Epithelial cell of proximal tubule (primary cell): ENCODE measurements around the gene HDAC1. TPM values are rescaled to one million over a fixed set of nuclear protein-coding genes. Genes with fewer than 3 reads are reported as not detected.

Experiments used
- DNase-seq: peaks from one replicate; pipeline ENCODE4 v3.0.0-alpha.2; 2011; ENCODE audit warnings: low read depth
- H3K4me3 ChIP-seq: 2 replicates; pipeline ENCODE4 v1.5.1; 2011; ENCODE audit warnings: low read depth, mild to moderate bottlenecking, low read length
- CTCF ChIP-seq: conservative IDR thresholded peaks from 2 replicates; pipeline ENCODE4 v1.5.1; 2012; ENCODE audit warnings: low read depth, mild to moderate bottlenecking, low read length
- total RNA-seq: library from RNA; depleted of rRNA; stranded (reverse); fragments of >200 nt; gene quantifications from 2 replicates; pipeline ENCODE4 v1.2.3, GENCODE V29; 2015

Gene HDAC1
- total RNA-seq, 1 donor from 2014 or later = 117 TPM

- DNase-seq = no peak
- TF ChIP-seq CTCF = no peak
- H3K4me3 ChIP-seq = no peak overlapping the region
These were observed 50.1 kb downstream of the HDAC1 start for GRCh38 chr1:32341971-32342370.

GRCh38 chr1:32342704-32343103 is 50.8 kb downstream of the HDAC1 start:
- no peak for TF ChIP-seq CTCF
- H3K4me3 ChIP-seq = no peak overlapping the region
- no peak for DNase-seq

DNA sequence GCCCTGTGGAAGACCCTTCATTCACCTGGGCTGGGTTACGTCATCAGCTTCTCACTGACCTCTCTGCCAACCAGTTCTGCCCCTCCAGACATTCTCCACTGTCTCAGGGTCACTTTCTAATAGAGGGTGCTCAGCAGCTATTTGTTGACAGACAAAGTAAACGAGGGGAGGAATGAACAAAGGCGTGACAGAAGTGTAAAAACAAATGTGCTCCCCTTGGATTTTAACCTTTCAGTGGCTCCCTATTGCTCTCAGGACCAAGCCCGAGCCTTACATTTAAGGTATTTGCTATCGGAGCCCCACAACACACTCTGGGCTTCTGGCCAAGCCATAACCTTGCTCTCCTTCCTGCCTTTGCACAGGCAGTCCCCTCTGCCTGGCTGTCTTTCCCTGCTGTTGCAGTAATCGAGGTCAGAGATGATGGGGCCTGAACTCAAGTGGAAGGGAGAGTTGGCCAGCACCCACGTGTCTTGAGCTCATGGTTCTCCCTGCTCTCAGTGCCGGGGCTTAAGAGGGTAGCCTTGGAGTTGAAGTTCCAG is 53.5 kb downstream of the HDAC1 start:
- H3K4me3 ChIP-seq = no peak overlapping the region
- no peak for TF ChIP-seq CTCF
- no peak for DNase-seq

GRCh38 chr1:32346532-32347157 is 54.8 kb downstream of the HDAC1 start:
- DNase-seq = no peak
- no peak overlapping the region for H3K4me3 ChIP-seq
- TF ChIP-seq CTCF = no peak

DNA sequence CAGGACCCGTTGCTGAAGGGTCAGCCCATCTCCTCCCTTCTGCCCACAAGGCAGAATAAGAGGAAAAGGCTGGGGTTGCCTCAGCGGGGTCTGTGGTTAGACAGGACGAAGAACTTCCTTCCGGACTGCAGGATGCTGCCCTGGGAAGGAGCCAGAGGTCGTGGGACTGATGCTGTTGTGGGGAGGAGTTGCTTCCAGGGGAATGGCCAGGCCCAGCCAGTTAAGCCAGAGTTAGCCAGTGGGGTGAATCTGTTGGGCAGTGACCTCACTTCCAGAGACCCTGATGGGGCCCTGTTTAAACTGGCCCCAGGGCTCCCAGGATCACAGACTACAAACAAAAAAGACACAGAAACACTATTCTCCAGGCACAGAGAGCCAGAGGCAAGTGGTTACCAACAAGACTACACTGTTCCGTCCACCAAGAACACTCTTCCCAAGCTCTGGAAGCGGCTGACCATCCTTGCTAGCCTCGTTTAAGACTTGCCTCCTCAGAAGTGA is 57.4 kb downstream of the HDAC1 start:
- DNase-seq = no peak
- H3K4me3 ChIP-seq = no peak overlapping the region
- TF ChIP-seq CTCF = no peak

DNA sequence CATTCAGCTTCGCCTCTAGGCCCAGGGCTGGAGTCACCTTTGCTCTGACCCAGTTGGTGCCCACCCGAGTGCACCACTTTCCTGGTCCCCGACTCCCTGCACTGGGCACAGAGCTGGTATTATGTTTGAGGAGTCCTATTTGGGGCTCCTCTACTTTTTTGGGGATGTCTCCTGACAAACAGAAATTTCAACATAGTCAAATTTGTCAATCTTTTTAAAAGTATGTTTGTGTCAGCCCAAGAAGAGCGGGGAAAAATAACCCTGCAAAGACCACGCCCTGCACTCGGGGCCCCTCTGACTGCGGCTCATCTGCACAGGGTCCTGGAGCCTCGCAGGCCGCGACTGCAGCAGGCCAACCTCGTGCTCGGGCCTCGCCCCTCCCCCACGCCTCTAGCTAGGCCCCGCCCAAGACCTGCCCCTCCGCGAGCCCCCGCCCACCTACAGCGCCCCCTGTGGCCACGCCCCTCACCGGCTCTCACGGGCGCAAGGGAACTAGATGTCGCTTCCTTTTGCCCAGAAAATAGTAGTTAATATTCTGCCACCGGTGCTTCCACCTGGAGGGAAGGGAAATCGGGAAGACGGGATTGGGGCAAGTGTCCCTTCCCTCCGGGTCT is 59.0 kb downstream of the HDAC1 start:
- no peak for DNase-seq
- H3K4me3 ChIP-seq = peak overlapping the region; percentile 77
- TF ChIP-seq CTCF = peak; percentile 49
